HepG2 (cell line): ENCODE data around the gene SIT1. TPM values are rescaled to one million over a fixed set of nuclear protein-coding genes. Genes with fewer than 3 reads are reported as not detected.

Experiments used
- FOXO1 ChIP-seq: sonication (generic); formaldehyde crosslinking; IDR thresholded peaks from 2 replicates; pipeline ENCODE4 v1.4.0; 2020; ENCODE audit warnings: missing genetic modification reagents
- GATAD1 ChIP-seq: IDR thresholded peaks from 2 replicates; pipeline ENCODE4 v1.6.1; 2016; ENCODE audit warnings: missing genetic modification reagents, missing compliant biosample characterization
- HOXA5 ChIP-seq: sonication (generic); formaldehyde crosslinking; IDR thresholded peaks from 2 replicates; pipeline ENCODE4 v1.4.0; 2020; ENCODE audit warnings: missing genetic modification reagents
- MAF1 ChIP-seq: sonication (generic); formaldehyde crosslinking; IDR thresholded peaks from 2 replicates; pipeline ENCODE4 v1.5.0; 2020; ENCODE audit warnings: missing genetic modification reagents, borderline replicate concordance
- NFKBIZ ChIP-seq: IDR thresholded peaks from 2 replicates; pipeline ENCODE4 v1.6.1; 2018; ENCODE audit warnings: missing genetic modification reagents, missing compliant biosample characterization
- POLR2G ChIP-seq: fragments of 200-400 bp; formaldehyde crosslinking; IDR thresholded peaks from 2 replicates; pipeline ENCODE4 v1.6.1; 2018; ENCODE audit warnings: mild to moderate bottlenecking, low read depth, low read length, moderate library complexity
- SMARCC2 ChIP-seq: fragments of 450-650 bp; IDR thresholded peaks from 2 replicates; pipeline ENCODE4 v1.6.1; 2017; ENCODE audit warnings: antibody characterized with exemption, mild to moderate bottlenecking
- SOX13 ChIP-seq, 3 experiments: fragments of 450-650 bp in 1 of 3; sonication (generic) in 1 of 3; formaldehyde crosslinking in 1 of 3; IDR thresholded peaks in 2 of 3; conservative IDR thresholded peaks in 1 of 3; 2 replicates each; pipeline versions ENCODE4 v1.5.0 to v1.6.1; 2016 to 2020; ENCODE audit warnings: antibody characterized with exemption in 1 of 3, mild to moderate bottlenecking in 1 of 3, missing compliant biosample characterization in 1 of 3, missing genetic modification reagents in 1 of 3, moderate library complexity in 1 of 3
- SRSF1 ChIP-seq: fragments of 200-400 bp; formaldehyde crosslinking; optimal IDR thresholded peaks from 2 replicates; pipeline ENCODE3; 2017; ENCODE audit warnings: mild to moderate bottlenecking, low read depth, low read length, moderate library complexity
- ZNF136 ChIP-seq: sonication (generic); formaldehyde crosslinking; IDR thresholded peaks from 2 replicates; pipeline ENCODE4 v1.8.1; 2022; ENCODE audit warnings: low read depth, mild to moderate bottlenecking, moderate library complexity, missing genetic modification reagents
- ZNF292 ChIP-seq: sonication (generic); formaldehyde crosslinking; IDR thresholded peaks from 2 replicates; pipeline ENCODE4 v1.8.1; 2022; ENCODE audit warnings: mild to moderate bottlenecking, low read depth, missing genetic modification reagents, borderline replicate concordance
- ZNF530 ChIP-seq: sonication (generic); formaldehyde crosslinking; IDR thresholded peaks from 2 replicates; pipeline ENCODE4 v1.5.0; 2020; ENCODE audit warnings: low read depth, mild to moderate bottlenecking, missing genetic modification reagents
- ZNF644 ChIP-seq: IDR thresholded peaks from 2 replicates; pipeline ENCODE4 v1.6.1; 2016; ENCODE audit warnings: low read depth
- polyA plus RNA-seq, 8 experiments: library from polyadenylated mRNA; depleted of rRNA in 3 of 8; stranded (reverse) in 7 of 8; unstranded in 1 of 8; fragments of >200 nt; fragmentation: Illumina TruSeq in 4 of 8; extraction: Trizol in 4 of 8; gene quantifications; 2 replicates each; pipeline versions ENCODE4 v1.2.1 to v1.2.3, GENCODE V29; 2011 to 2016; ENCODE audit warnings: low read depth in 4 of 8, missing spikeins in 1 of 8, mixed read lengths in 1 of 8; ENCODE audit not compliant: insufficient read depth in 1 of 8
- total RNA-seq, 5 experiments: library from RNA; depleted of rRNA; stranded (reverse); fragments of >200 nt; fragmentation: Illumina TruSeq; extraction: Trizol; gene quantifications; 2 replicates each; pipeline ENCODE4 v1.2.3, GENCODE V29; 2016; ENCODE audit warnings: low read depth in 1 of 5
- TF ChIP-seq, protein P1 (sequence below): sonication (generic); formaldehyde crosslinking; IDR thresholded peaks from 2 replicates; pipeline ENCODE4 v1.4.0; 2020; ENCODE audit warnings: missing genetic modification reagents, borderline replicate concordance
- TF ChIP-seq, protein P2 (sequence below): sonication (generic); formaldehyde crosslinking; IDR thresholded peaks from 2 replicates; pipeline ENCODE4 v1.8.0; 2022; ENCODE audit warnings: missing genetic modification reagents, low read depth, mild to moderate bottlenecking, borderline replicate concordance
- TF ChIP-seq, protein P3 (sequence below): sonication (generic); formaldehyde crosslinking; IDR thresholded peaks from 2 replicates; pipeline ENCODE4 v1.4.0; 2020; ENCODE audit warnings: low read depth, missing genetic modification reagents
- TF ChIP-seq, protein P4 (sequence below), 2 experiments: IDR thresholded peaks; 2 replicates each; pipeline ENCODE4 v1.6.1; 2011 to 2012; ENCODE audit warnings: low read length in 2 of 2, borderline replicate concordance in 1 of 2, low read depth in 1 of 2, mild to moderate bottlenecking in 1 of 2, moderate library complexity in 1 of 2

SIT1 gene
- total and polyA plus RNA-seq, 2 of the 13 experiments (the other 11 are each of a cell fraction or from before 2014, with no cell fraction given): 0.09 to 6.7 TPM

DNA sequence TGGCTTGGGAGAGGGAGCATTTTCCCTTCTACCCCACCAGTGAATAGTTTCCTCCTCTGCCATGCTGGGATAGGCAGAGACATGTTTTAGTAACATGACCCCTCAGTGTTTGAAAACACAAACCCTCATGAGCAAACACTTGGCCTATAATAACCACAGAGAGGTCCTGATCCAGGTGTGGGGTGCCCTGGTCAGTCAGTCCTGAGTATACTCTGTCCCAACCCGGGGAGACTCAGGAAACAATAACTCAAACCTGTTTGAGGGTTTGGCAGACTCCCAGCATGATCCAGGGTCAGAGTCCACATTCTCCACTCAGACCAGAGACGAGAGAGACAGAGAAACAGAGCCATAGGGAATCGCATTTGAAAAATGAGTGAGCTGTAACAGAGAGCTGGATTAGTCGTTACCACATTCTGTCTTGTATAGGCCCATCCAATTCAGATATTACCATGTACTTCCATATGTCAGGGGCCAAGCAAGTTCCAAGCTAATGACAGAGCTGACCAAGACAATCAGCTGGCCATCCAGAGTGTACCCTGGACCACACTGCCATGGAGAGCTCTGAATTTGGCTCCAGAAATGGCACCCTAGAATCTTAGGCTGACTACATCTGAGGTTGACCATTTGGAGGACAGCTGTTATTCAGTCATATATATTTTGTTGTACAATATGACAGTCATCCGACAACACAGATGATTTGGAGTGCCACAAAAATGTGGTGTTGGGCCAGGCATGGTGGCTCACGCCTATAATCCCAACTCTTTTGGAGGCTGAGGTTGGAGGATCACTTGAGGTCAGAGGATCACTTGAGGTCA, 18.8 kb upstream of the SIT1 start (continued):
- TF ChIP-seq, protein P1, sequence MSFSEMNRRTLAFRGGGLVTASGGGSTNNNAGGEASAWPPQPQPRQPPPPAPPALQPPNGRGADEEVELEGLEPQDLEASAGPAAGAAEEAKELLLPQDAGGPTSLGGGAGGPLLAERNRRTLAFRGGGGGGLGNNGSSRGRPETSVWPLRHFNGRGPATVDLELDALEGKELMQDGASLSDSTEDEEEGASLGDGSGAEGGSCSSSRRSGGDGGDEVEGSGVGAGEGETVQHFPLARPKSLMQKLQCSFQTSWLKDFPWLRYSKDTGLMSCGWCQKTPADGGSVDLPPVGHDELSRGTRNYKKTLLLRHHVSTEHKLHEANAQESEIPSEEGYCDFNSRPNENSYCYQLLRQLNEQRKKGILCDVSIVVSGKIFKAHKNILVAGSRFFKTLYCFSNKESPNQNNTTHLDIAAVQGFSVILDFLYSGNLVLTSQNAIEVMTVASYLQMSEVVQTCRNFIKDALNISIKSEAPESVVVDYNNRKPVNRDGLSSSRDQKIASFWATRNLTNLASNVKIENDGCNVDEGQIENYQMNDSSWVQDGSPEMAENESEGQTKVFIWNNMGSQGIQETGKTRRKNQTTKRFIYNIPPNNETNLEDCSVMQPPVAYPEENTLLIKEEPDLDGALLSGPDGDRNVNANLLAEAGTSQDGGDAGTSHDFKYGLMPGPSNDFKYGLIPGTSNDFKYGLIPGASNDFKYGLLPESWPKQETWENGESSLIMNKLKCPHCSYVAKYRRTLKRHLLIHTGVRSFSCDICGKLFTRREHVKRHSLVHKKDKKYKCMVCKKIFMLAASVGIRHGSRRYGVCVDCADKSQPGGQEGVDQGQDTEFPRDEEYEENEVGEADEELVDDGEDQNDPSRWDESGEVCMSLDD (CRISPR knock-in tag): peak; percentile 38; the same call in 1 of the 2 replicates
- no peak for TF ChIP-seq ZNF530 (CRISPR knock-in tag)
- TF ChIP-seq, protein P2, sequence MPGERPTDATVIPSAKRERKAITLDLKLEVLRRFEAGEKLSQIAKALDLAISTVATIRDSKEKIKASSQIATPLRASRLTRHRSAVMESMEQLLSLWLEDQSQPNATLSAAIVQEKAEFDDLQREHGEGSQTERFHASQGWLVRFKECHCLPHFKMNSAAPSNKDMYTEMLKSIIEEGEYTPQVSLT: no peak
- TF ChIP-seq SOX13 (IDR thresholded peaks at IDR 0.05): 0 out of 2 replicates have a peak, but pooled peaks have one; percentile 36
- TF ChIP-seq SOX13 (CRISPR knock-in tag; conservative IDR thresholded peaks at IDR 0.05 in 1 of 2, IDR thresholded peaks at IDR 0.05 in 1 of 2): peak in 1 of 2 experiments; percentile 82; a peak in 2 of 4 replicates
- no peak for TF ChIP-seq SRSF1
- TF ChIP-seq, protein P3, sequence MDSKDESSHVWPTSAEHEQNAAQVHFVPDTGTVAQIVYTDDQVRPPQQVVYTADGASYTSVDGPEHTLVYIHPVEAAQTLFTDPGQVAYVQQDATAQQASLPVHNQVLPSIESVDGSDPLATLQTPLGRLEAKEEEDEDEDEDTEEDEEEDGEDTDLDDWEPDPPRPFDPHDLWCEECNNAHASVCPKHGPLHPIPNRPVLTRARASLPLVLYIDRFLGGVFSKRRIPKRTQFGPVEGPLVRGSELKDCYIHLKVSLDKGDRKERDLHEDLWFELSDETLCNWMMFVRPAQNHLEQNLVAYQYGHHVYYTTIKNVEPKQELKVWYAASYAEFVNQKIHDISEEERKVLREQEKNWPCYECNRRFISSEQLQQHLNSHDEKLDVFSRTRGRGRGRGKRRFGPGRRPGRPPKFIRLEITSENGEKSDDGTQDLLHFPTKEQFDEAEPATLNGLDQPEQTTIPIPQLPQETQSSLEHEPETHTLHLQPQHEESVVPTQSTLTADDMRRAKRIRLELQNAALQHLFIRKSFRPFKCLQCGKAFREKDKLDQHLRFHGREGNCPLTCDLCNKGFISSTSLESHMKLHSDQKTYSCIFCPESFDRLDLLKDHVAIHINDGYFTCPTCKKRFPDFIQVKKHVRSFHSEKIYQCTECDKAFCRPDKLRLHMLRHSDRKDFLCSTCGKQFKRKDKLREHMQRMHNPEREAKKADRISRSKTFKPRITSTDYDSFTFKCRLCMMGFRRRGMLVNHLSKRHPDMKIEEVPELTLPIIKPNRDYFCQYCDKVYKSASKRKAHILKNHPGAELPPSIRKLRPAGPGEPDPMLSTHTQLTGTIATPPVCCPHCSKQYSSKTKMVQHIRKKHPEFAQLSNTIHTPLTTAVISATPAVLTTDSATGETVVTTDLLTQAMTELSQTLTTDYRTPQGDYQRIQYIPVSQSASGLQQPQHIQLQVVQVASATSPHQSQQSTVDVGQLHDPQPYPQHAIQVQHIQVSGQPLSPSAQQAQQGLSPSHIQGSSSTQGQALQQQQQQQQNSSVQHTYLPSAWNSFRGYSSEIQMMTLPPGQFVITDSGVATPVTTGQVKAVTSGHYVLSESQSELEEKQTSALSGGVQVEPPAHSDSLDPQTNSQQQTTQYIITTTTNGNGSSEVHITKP (CRISPR knock-in tag): peak; percentile 75
- no peak for TF ChIP-seq NFKBIZ (CRISPR knock-in tag)
- peak; percentile 47; the same call in 1 of the 2 replicates for TF ChIP-seq GATAD1 (CRISPR knock-in tag)
- TF ChIP-seq POLR2G: 0 out of 2 replicates have a peak, but pooled peaks have one; percentile 36
- TF ChIP-seq SMARCC2: no peak
- no peak for TF ChIP-seq ZNF136 (CRISPR knock-in tag)
- TF ChIP-seq ZNF292 (CRISPR knock-in tag): peak; percentile 72; the same call in 1 of the 2 replicates
- TF ChIP-seq, protein P4, sequence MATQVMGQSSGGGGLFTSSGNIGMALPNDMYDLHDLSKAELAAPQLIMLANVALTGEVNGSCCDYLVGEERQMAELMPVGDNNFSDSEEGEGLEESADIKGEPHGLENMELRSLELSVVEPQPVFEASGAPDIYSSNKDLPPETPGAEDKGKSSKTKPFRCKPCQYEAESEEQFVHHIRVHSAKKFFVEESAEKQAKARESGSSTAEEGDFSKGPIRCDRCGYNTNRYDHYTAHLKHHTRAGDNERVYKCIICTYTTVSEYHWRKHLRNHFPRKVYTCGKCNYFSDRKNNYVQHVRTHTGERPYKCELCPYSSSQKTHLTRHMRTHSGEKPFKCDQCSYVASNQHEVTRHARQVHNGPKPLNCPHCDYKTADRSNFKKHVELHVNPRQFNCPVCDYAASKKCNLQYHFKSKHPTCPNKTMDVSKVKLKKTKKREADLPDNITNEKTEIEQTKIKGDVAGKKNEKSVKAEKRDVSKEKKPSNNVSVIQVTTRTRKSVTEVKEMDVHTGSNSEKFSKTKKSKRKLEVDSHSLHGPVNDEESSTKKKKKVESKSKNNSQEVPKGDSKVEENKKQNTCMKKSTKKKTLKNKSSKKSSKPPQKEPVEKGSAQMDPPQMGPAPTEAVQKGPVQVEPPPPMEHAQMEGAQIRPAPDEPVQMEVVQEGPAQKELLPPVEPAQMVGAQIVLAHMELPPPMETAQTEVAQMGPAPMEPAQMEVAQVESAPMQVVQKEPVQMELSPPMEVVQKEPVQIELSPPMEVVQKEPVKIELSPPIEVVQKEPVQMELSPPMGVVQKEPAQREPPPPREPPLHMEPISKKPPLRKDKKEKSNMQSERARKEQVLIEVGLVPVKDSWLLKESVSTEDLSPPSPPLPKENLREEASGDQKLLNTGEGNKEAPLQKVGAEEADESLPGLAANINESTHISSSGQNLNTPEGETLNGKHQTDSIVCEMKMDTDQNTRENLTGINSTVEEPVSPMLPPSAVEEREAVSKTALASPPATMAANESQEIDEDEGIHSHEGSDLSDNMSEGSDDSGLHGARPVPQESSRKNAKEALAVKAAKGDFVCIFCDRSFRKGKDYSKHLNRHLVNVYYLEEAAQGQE (IDR thresholded peaks at IDR 0.05; ENCODE audit: borderline replicate concordance in 1 of 2, low read depth in 1 of 2, low read length in 2 of 2): no peak
- TF ChIP-seq FOXO1 (CRISPR knock-in tag): no peak
- TF ChIP-seq HOXA5: no peak
- TF ChIP-seq ZNF644 (CRISPR knock-in tag): peak; percentile 85; the same call in 1 of the 2 replicates
- TF ChIP-seq MAF1 (CRISPR knock-in tag): no peak
